GM23338 (cell line): ENCODE measurements around the gene CFAP251. TPM values are rescaled to one million over a fixed set of nuclear protein-coding genes. Genes with fewer than 3 reads are reported as not detected.

Experiments
- ATAC-seq: fragments of 200-7000 bp; cut with Tn5 transposase; 3 replicates; pipeline ENCODE4 v1.9.1; 2020
- DNase-seq: peaks from one replicate; pipeline ENCODE4 v3.0.0-alpha.2; 2015; ENCODE audit warnings: low spot score
- H2AFZ ChIP-seq: fragments of 200-600 bp; sonication (generic); 2 replicates; pipeline ENCODE4 v1.8.0; 2016; ENCODE audit warnings: antibody characterized with exemption, mild to moderate bottlenecking, moderate library complexity
- H3F3A ChIP-seq: fragments of 200-600 bp; sonication (generic); replicated peaks from 2 replicates; pipeline ENCODE4 v1.8.0; 2017; ENCODE audit warnings: antibody characterized with exemption, mixed run types, low read depth
- H3K27ac ChIP-seq: fragments of 200-600 bp; sonication (generic); 2 replicates; pipeline ENCODE4 v1.6.1; 2016; ENCODE audit warnings: low read depth
- H3K27me3 ChIP-seq: fragments of 200-600 bp; sonication (generic); 2 replicates; pipeline ENCODE4 v1.8.0; 2016; ENCODE audit warnings: mild to moderate bottlenecking, mixed run types, moderate library complexity; ENCODE audit not compliant: insufficient read depth
- H3K36me3 ChIP-seq: fragments of 200-600 bp; sonication (generic); 2 replicates; pipeline ENCODE4 v1.8.0; 2016; ENCODE audit warnings: mild to moderate bottlenecking; ENCODE audit not compliant: insufficient read depth
- H3K4me1 ChIP-seq: fragments of 200-600 bp; sonication (generic); 2 replicates; pipeline ENCODE4 v1.8.0; 2016; ENCODE audit warnings: mild to moderate bottlenecking, moderate library complexity; ENCODE audit not compliant: insufficient read depth
- H3K4me2 ChIP-seq: fragments of 200-600 bp; sonication (generic); 2 replicates; pipeline ENCODE4 v1.7.1; 2017; ENCODE audit warnings: mixed run types
- H3K4me3 ChIP-seq: fragments of 200-600 bp; sonication (generic); 2 replicates; pipeline ENCODE4 v1.6.1; 2016; ENCODE audit warnings: mixed run types
- H3K79me2 ChIP-seq: fragments of 200-600 bp; sonication (generic); replicated peaks from 2 replicates; pipeline ENCODE4 v1.8.0; 2017; ENCODE audit warnings: mild to moderate bottlenecking; ENCODE audit not compliant: insufficient read depth
- H3K9me2 ChIP-seq: fragments of 200-600 bp; sonication (generic); 2 replicates; pipeline ENCODE4 v1.8.0; 2017; ENCODE audit not compliant: insufficient read depth
- H4K20me1 ChIP-seq: fragments of 200-600 bp; sonication (generic); replicated peaks from 2 replicates; pipeline ENCODE4 v1.8.0; 2017; ENCODE audit warnings: mild to moderate bottlenecking; ENCODE audit not compliant: insufficient read depth
- H3K27ac Mint-ChIP-seq: 2 replicates; pipeline ENCODE4 v1.8.0; 2020; ENCODE audit warnings: inconsistent platforms, mild to moderate bottlenecking, moderate library complexity, mixed read lengths
- H3K27me3 Mint-ChIP-seq: 3 replicates; pipeline ENCODE4 v1.8.0; 2022; ENCODE audit warnings: low read depth, mild to moderate bottlenecking, moderate library complexity, mixed read lengths, inconsistent platforms; ENCODE audit not compliant: insufficient read depth, poor library complexity
- H3K36me3 Mint-ChIP-seq: 3 replicates; pipeline ENCODE4 v1.8.0; 2021; ENCODE audit warnings: low read depth, mild to moderate bottlenecking, inconsistent platforms, moderate library complexity, mixed read lengths
- H3K4me1 Mint-ChIP-seq: 3 replicates; pipeline ENCODE4 v1.8.0; 2020; ENCODE audit warnings: mild to moderate bottlenecking, inconsistent platforms, mixed read lengths
- H3K4me3 Mint-ChIP-seq: 3 replicates; pipeline ENCODE4 v1.8.0; 2021; ENCODE audit warnings: moderate library complexity, mild to moderate bottlenecking, inconsistent platforms, mixed read lengths
- H3K9me3 Mint-ChIP-seq: 3 replicates; pipeline ENCODE4 v1.8.0; 2020; ENCODE audit warnings: moderate library complexity, mild to moderate bottlenecking, inconsistent platforms, mixed read lengths
- CREB1 ChIP-seq: fragments of 250-450 bp; sonication (Bioruptor Pico); IDR thresholded peaks from 2 replicates; pipeline ENCODE4 v1.5.0; 2020; ENCODE audit warnings: low read depth, mild to moderate bottlenecking, moderate library complexity
- CTCF ChIP-seq, 2 experiments: fragments of 200-600 bp in 1 of 2; sonication (generic) in 1 of 2; conservative IDR thresholded peaks; 2 replicates each; pipeline versions ENCODE4 v1.5.1 to v1.6.1; 2016 to 2017; ENCODE audit warnings: antibody characterized with exemption in 2 of 2, low read depth in 2 of 2, mild to moderate bottlenecking in 2 of 2, moderate library complexity in 1 of 2
- ETS1 ChIP-seq: IDR thresholded peaks from 2 replicates; pipeline ENCODE4 v1.6.1; 2016; ENCODE audit warnings: antibody characterized with exemption
- EZH2 ChIP-seq: fragments of 200-600 bp; sonication (generic); IDR thresholded peaks from one replicate; pipeline ENCODE4 v1.8.0; 2017; ENCODE audit warnings: antibody characterized with exemption, mild to moderate bottlenecking, low read depth; ENCODE audit not compliant: unreplicated experiment
- EZH2phosphoT487 ChIP-seq: fragments of 200-600 bp; sonication (generic); IDR thresholded peaks from one replicate; pipeline ENCODE4 v1.8.1; 2018; ENCODE audit warnings: antibody characterized with exemption; ENCODE audit not compliant: unreplicated experiment
- JUNB ChIP-seq: IDR thresholded peaks from one replicate; pipeline ENCODE4 v1.6.1; 2016; ENCODE audit warnings: antibody characterized with exemption; ENCODE audit not compliant: unreplicated experiment
- NANOG ChIP-seq: IDR thresholded peaks from 2 replicates; pipeline ENCODE4 v1.6.1; 2016; ENCODE audit warnings: antibody characterized with exemption, borderline replicate concordance
- POLR2AphosphoS5 ChIP-seq: IDR thresholded peaks from 2 replicates; pipeline ENCODE4 v1.6.1; 2016; ENCODE audit warnings: antibody characterized with exemption, low read depth
- REST ChIP-seq: IDR thresholded peaks from one replicate; pipeline ENCODE4 v1.6.1; 2018; ENCODE audit warnings: antibody characterized with exemption; ENCODE audit not compliant: unreplicated experiment
- STAT1 ChIP-seq: IDR thresholded peaks from one replicate; pipeline ENCODE4 v1.6.1; 2016; ENCODE audit warnings: antibody characterized with exemption; ENCODE audit not compliant: unreplicated experiment
- ZNF114 ChIP-seq: fragments of 250-450 bp; sonication (Bioruptor Pico); IDR thresholded peaks from 2 replicates; pipeline ENCODE4 v1.5.0; 2020; ENCODE audit warnings: mild to moderate bottlenecking, moderate library complexity
- ZNF331 ChIP-seq: fragments of 250-450 bp; sonication (Bioruptor Pico); IDR thresholded peaks from 2 replicates; pipeline ENCODE4 v1.5.0; 2020; ENCODE audit warnings: low read depth, mild to moderate bottlenecking, moderate library complexity
- ZNF462 ChIP-seq: fragments of 250-450 bp; sonication (Bioruptor Pico); IDR thresholded peaks from 2 replicates; pipeline ENCODE4 v1.5.0; 2020; ENCODE audit warnings: mild to moderate bottlenecking, moderate library complexity
- polyA plus RNA-seq: library from polyadenylated mRNA; unstranded; fragments of >200 nt; fragmentation: Nextera tagmentation; extraction: Ambion mirVana; gene quantifications from 2 replicates; pipeline ENCODE4 v1.2.1, GENCODE V29; 2016
- total RNA-seq: library from RNA; depleted of rRNA; stranded (reverse); fragments of >200 nt; shearing (Covaris generic); gene quantifications from 2 replicates; pipeline ENCODE4 v1.2.3, GENCODE V29; 2014

The CFAP251 gene
- total and polyA plus RNA-seq, 2 experiments from 2014 or later: 1.4 to 2.5 TPM

GRCh38 chr12:121953695-121954094, 35.3 kb downstream of the CFAP251 start:
- no peak for ATAC-seq
- no peaks in the 10 kb centered on the region for H3K27me3 Mint-ChIP-seq
- H3K4me3 Mint-ChIP-seq: no peak overlapping the region
- Histone ChIP-seq H3K79me2 (no peaks in the 10 kb centered on the region), H3K4me3 (no peak overlapping the region), H3K27me3 (no peaks in the 10 kb centered on the region), H3F3A (peaks cover 8% of the 10 kb centered on the region; the same call in 1 of the 2 replicates), H3K4me2 (no peak overlapping the region), H3K9me2 (no peaks in the 10 kb centered on the region), H3K27ac (no peak overlapping the region), H3K4me1 (peaks cover 11% of the 10 kb centered on the region), H3K36me3 (no peaks in the 10 kb centered on the region), H2AFZ (no peak overlapping the region), H4K20me1 (no peaks in the 10 kb centered on the region)
- peaks cover 11% of the 10 kb centered on the region for H3K4me1 Mint-ChIP-seq
- TF ChIP-seq EZH2: no peak
- no peak for TF ChIP-seq REST
- TF ChIP-seq CTCF (conservative IDR thresholded peaks at IDR 0.05; ENCODE audit: low read depth in 2 of 2): no peak
- no peak for TF ChIP-seq ZNF462 (CRISPR knock-in tag)
- TF ChIP-seq EZH2phosphoT487: no peak
- no peak for TF ChIP-seq ZNF331 (CRISPR knock-in tag)
- no peak for TF ChIP-seq NANOG
- TF ChIP-seq ZNF114: no peak
- TF ChIP-seq STAT1: no peak
- no peak for TF ChIP-seq POLR2AphosphoS5
- no peak for TF ChIP-seq CREB1 (CRISPR knock-in tag)
- TF ChIP-seq ETS1: no peak
- no peak for TF ChIP-seq JUNB
- H3K27ac Mint-ChIP-seq: no peak overlapping the region
- H3K9me3 Mint-ChIP-seq: no peaks in the 10 kb centered on the region
- no peak for DNase-seq
- H3K36me3 Mint-ChIP-seq: no peaks in the 10 kb centered on the region
